IMR-90 (cell line): ENCODE data around the gene MYO1D.

Experiments used
- CEBPB ChIP-seq: IDR thresholded peaks from 2 replicates; pipeline ENCODE4 v1.6.1; 2012; ENCODE audit warnings: low read depth, low read length, improper control_type of control experiment
- CHD1 ChIP-seq: IDR thresholded peaks from 2 replicates; pipeline ENCODE4 v1.6.1; 2012; ENCODE audit warnings: low read depth, low read length, improper control_type of control experiment
- CTCF ChIP-seq: conservative IDR thresholded peaks from 2 replicates; pipeline ENCODE4 v1.5.1; 2012; ENCODE audit warnings: mild to moderate bottlenecking, low read depth, low read length, improper control_type of control experiment
- ELK1 ChIP-seq: fragments of 150-350 bp; IDR thresholded peaks from 2 replicates; pipeline ENCODE4 v1.6.1; 2016; ENCODE audit warnings: low read depth, mild to moderate bottlenecking, low read length, moderate library complexity, borderline replicate concordance
- MAFK ChIP-seq: IDR thresholded peaks from 2 replicates; pipeline ENCODE4 v1.6.1; 2012; ENCODE audit warnings: low read depth, low read length, improper control_type of control experiment
- NFE2L2 ChIP-seq: fragments of 150-350 bp; IDR thresholded peaks from 2 replicates; pipeline ENCODE4 v1.6.1; 2016; ENCODE audit warnings: low read depth, mild to moderate bottlenecking, low read length
- POLR2A ChIP-seq: IDR thresholded peaks from 2 replicates; pipeline ENCODE4 v1.6.1; 2012; ENCODE audit warnings: mild to moderate bottlenecking, low read depth, low read length
- RAD21 ChIP-seq: IDR thresholded peaks from 2 replicates; pipeline ENCODE4 v1.6.1; 2012; ENCODE audit warnings: low read length, improper control_type of control experiment
- RCOR1 ChIP-seq: IDR thresholded peaks from 2 replicates; pipeline ENCODE4 v1.6.1; 2012; ENCODE audit warnings: mild to moderate bottlenecking, low read length, improper control_type of control experiment; ENCODE audit not compliant: insufficient replicate concordance
- SMC3 ChIP-seq: fragments of 150-350 bp; IDR thresholded peaks from 2 replicates; pipeline ENCODE4 v1.6.1; 2016; ENCODE audit warnings: low read depth, mild to moderate bottlenecking, antibody characterized with exemption, low read length, moderate library complexity
- USF2 ChIP-seq: fragments of 150-350 bp; IDR thresholded peaks from 2 replicates; pipeline ENCODE4 v1.6.1; 2017; ENCODE audit warnings: mild to moderate bottlenecking, antibody characterized with exemption, low read length, low read depth

GRCh38 chr17:32493571-32493970 lies 383.4 kb downstream of the MYO1D start:
- no peak for TF ChIP-seq CTCF
- no peak for TF ChIP-seq POLR2A
- no peak for TF ChIP-seq NFE2L2
- TF ChIP-seq CEBPB, result no peak
- TF ChIP-seq SMC3, result no peak
- TF ChIP-seq USF2, result no peak
- no peak for TF ChIP-seq MAFK
- no peak for TF ChIP-seq CHD1
- no peak for TF ChIP-seq RAD21
- TF ChIP-seq ELK1, result no peak
- no peak for TF ChIP-seq RCOR1
